22Rv1 (cell line): Measurements from ENCODE around the gene C2CD2.

Experiments used
- CTCF ChIP-seq: fragments of 450-650 bp; IDR thresholded peaks from 2 replicates; pipeline ENCODE4 v1.5.1; 2017; ENCODE audit warnings: mild to moderate bottlenecking
- ZFX ChIP-seq: fragments of 450-650 bp; IDR thresholded peaks from 2 replicates; pipeline ENCODE4 v1.6.1; 2017; ENCODE audit warnings: antibody characterized with exemption, borderline replicate concordance

DNA sequence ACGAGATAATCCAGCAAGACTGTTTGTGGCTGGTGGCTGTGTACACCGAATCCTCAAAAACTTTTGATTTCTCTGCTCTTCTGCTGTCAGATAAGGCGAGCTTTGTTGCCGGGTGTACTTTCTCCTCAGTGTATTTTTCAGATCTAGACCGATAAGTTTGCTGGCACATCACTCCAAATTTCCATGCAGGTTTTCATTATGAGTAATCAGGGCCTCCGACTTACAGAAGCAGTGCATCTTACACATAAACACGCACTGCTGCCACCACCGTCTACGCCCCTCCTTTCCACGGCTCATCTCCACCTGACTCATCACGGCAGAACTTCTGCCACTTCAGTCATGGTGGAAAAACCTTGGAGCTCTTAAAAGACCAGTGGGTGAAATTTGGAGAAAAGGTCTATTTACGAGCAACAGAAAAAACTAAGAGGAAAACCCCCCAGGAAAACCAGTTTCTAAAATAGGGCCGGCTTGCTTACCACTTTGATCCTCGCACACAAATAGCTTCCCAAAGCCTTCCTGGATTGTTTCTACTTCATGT, 48.7 kb upstream of the C2CD2 start:
- no peak for TF ChIP-seq CTCF
- no peak for TF ChIP-seq ZFX
